Right lung (tissue), 5 donors: ENCODE measurements around the gene TEX38. TPM values are rescaled to one million over a fixed set of nuclear protein-coding genes. Genes with fewer than 3 reads are reported as not detected.
"Not testable (repeated sequence)": the region's sequence is repeated elsewhere in the genome, so short reads cannot be mapped to it uniquely, and the experiment has no call there.

Source experiments
- DNase-seq, 2 donors: peaks; one replicate each; pipeline ENCODE4 v3.0.0-alpha.2; 2013
- polyA plus RNA-seq, 5 donors: library from polyadenylated mRNA; unstranded; fragments of 120-200 nt; gene quantifications; one replicate each; pipeline versions ENCODE4 v1.2.1 to v1.2.3, GENCODE V29; 2013; ENCODE audit warnings: inconsistent platforms in 1 of 5, low replicate concordance in 1 of 5; ENCODE audit not compliant: insufficient read length in 5 of 5, insufficient read depth in 1 of 5

The TEX38 gene
- polyA plus RNA-seq, 5 donors: 0.20 to 0.86 (median 0.31) TPM

DNA sequence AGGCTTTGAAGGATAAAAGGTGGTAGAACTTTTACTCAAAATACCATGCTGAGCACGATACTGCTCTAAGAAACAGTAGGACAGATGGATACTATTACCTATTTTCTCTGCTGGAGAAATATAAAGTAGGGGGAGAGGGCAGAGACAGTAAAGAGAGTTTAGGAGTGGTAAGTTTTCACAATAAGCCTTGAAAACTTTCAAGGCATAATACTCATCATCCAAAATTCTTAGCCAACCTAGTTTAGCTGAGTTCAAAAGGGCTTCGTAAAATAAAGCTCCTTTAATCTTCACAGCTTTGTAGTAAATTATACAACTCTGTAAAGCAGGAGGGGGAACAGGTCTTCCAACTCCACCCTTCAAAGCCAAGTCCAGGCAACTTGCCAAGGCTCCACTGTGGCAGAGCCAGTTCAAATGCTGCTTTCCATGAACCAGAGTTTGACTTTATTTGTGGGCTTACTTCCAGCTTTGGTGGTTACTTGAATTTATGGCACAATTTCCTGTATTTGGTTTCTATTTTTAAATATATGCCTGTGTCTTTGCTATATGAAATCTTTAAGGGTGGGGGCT is 15.5 kb downstream of the TEX38 start:
- DNase-seq: peak; percentile 60 to 62

DNA sequence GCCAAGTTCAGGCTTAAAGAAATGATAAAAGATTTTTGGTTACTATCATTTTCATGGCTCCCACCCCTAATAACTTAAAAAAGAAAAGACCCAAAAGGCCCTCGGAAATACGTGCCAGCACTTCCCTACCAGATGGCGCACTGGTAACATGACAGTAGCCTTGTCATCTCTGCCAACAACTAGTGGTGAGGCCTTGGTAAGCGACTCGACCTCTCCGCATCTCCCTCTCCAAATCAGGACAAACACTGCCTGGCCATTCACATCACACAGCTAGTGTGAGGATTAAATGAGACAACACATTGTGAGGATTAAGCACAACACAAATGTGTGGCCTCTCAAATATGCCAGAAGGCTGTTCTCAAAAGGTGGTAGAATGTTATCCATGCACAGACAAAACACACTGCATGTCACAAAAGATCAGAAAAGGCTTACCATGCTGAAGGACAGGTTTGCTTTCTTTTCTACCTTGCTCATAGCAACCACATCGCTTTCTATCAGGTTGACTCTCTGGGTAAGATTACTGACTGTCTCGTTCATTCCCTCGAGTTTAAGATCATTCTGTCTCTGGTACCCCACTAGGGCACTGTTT is 16.4 kb downstream of the TEX38 start:
- no peak for DNase-seq

DNA sequence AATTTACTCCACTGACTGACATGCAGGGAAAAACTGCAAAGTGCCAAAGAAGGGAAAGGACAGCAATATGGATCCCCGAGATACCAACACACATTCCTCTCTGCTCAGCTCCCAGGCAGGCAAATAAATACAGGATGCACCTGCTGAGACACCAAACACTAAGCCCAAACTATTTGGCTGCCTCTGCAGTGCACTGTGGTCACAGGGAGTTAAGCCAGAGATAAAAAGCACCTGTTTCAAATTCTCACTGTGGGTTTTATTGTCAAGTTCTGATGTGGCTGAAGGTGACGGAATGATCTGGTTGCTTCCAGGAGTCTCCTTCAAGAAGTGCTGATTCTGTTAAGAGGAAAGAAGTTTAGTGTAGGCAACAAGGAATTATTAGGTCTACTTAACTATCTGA is 17.7 kb downstream of the TEX38 start:
- DNase-seq: no peak

DNA sequence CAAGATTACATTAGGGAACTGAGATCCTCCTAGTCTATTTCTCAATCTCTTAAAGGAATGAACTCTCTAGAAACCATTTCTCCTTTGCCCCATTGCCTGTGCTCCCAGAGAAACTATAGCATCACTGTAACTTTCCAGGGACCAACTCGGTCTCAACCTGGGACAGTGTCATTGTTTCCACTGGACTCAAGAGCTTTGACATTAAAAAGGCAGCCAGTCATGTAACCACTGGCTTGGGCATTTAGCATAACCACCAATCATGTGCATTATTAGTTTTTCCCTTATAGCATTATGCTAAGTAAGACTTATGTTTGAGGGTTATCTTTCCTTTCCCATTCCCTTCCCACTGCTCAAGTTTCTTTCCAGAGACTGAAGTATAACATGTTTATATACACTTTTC is 18.2 kb downstream of the TEX38 start:
- DNase-seq: no peak

DNA sequence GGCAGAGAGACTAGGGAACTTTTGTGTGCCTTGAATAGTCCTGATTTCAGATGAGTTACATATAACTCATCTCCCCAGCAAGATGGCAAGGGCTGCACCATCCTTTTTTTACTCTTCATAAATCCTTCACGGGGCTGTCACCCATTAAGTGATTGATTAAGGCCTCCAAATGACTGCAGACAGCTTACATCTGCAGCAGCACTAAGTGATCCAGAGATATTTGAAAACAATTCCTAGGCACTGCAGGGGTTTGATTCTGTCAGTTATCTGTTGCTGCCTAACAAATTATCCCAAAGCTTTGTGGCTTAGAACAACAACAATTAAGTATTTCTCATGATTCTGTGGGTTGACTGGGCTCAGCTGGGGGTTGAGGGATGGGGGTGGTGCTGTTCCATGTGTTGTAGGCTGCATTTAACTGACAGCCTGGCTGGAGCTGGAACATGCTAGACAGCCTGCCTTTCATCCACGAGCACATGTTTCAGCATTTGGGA is 19.3 kb downstream of the TEX38 start:
- no peak for DNase-seq

DNA sequence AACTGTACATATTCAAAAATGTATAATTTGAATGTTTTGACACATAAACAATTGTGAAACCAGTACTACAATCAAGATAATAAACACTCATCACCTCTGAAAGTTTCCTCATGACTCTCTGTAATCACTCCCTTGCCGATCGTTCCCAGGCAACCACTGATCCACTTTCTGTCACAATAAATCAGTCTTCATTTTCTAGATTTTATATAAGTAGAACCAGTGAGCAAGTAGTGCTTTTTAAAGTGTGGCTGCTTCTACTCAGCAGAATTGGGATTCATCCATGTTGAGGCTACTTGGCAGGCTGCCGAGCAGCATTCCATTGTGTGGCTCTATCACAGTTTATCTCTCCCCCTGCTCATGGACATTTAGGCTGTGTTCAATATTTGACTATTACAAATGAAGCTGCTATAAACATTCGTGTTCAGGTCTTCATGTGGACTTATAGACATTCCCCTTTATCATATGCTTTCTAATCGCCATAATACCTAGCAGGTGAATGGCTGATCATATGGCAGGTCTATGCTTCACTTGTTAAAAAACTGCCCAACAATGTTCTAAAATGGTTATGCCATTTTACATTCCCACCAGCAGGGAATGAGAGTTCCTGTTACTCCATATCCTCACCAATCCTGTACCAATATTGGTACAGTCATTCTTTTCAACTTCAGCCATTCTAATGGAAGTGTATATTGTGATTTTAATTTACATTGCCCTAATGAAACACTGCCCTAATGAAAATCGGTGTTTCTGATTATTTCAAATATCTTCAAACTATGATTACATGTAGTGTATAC is 20.5 kb downstream of the TEX38 start:
- DNase-seq: no peak

DNA sequence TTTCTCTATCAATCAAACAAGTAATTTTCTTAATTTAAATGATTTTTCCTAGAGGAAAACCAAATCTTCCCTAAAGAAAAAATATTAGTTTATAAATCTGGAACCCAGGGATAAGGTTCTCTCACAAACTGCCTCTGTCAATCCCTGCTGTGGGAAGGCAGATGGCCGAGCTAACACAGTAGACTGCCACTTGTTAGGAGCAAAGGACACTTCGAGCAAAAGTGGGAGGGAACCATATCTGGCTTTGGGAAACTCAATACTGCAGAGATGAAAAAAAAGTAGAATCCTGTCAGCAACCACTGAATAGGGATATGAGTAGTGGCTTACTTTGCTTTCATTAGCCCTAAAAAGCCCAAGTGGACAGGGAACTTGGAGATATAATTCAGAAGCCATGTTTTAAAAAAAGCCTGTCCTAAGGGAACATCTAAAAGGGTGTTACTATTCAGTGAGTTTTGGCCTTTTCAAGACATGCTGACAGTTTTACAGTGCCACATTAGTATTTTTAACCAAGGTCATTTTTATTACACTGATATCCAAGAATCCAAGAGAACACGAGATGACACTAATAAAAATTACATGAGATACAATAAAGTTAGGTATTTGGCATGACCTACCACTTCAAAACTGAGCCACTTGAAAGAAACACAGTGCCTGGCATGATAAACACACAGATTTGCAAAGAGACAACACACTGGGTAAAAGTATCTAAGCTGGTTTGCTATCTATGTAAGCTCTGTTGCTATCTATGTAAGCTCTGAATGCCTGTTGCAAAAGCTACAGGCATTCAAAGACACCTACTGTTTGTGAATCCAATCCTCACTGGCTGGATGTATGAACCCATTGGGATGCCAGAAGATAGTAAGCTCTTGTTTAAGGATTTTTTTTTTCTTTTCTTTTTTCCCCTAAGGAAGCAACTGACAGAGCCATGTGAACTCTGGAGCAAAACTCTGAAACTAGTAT is 21.4 kb downstream of the TEX38 start:
- no peak for DNase-seq

DNA sequence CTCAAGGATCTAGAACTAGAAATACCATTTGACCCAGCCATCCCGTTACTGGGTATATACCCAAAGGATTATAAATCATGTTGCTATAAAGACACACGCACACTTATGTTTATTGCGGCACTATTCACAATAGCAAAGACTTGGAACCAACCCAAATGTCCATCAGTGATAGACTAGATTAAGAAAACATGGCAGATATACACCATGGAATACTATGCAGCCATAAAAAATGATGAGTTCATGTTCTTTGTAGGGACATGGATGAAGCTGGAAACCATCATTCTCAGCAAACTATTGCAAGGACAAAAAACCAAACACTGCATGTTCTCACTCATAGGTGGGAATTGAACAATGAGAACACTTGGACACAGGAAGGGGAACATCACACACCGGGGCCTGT is 23.0 kb downstream of the TEX38 start:
- not testable (repeated sequence) for DNase-seq

DNA sequence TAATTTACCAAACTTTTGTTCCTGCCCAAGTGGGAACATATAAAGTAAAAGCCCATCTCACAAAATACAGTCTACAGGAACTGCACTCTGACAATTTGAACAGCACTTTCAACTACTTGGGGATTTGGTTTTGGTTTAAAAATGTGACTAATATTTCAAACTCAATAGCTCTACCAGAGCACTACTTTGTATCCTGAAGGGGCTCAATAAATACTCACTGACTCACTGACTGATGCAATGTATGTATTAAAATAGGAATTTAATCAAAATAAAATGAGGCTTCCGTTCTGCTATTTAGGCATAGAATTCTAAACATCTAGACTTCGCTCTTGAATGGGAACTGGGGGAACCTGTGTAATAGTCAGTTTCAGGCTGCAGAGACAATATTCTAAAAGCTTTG is 25.4 kb downstream of the TEX38 start:
- no peak for DNase-seq

DNA sequence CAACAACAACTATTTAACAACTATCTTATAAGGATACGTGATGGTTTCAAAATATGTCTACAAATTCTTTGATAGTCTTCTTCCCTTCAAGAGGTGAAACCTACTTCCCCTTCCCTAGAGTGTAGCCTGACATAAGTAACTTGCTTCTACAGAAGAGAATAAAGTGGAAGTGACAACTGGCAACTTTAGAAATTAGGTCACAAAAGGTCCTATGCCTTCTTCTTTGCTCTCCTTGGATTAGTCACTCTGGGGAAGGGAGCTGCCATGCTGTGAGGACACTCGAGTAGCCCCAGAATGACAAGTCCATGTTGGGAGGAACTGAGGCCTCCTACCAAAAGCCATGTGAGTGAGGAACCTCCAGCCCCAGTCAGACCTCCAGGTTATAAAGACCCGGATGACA is 28.0 kb downstream of the TEX38 start:
- DNase-seq: no peak

DNA sequence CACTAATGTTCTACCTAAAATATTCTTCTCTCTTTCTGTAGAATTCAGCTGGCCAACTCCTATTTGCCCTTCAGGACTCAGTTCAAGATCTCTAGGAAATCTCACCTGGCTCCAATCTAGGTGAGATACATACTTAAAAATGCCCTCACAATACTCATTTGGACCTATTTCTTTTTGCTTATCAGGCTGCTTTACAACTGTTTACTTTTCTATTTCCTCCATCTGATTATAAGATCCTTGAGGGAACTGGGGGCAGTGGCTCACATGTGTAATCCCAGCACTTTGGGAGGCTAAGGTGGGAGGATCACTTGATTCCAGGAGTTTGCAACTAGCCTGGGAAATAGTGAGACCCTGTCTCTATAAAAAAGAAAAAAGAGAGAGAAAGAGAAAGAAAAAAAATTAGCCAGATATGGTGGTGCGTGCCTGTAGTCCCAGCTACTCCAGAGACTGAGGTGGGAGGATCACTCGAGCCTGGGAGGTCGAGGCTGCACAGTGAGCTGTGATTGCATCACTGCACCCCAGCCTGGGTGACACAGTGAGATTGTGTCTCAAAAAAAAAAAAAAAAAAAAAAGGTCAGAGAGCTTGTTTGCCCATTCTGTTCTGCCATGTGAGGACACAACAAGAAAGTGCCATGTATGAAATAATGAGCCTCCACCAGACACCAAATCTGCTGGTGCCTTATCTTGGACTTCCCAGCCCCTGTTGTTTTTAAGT is 32.4 kb downstream of the TEX38 start:
- no peak for DNase-seq

DNA sequence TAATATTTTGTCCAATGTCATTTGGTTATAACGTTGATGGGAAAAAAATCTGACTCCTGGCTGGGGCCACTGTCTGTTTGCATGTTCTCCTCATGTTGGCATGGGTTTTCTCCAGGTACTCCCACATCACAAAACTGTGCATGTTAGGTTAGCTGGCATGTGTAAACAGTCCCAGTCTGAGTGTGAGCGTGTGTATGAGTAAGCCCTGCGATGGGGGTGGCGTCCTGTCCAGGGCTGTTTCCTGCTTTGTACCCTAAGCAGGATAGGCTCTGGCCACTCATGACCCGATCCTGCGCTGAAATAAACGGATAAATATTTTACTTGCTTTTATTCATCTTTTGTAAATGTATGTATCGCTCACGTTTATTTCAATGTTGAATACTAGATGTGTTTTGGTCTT is 33.8 kb downstream of the TEX38 start:
- no peak for DNase-seq

DNA sequence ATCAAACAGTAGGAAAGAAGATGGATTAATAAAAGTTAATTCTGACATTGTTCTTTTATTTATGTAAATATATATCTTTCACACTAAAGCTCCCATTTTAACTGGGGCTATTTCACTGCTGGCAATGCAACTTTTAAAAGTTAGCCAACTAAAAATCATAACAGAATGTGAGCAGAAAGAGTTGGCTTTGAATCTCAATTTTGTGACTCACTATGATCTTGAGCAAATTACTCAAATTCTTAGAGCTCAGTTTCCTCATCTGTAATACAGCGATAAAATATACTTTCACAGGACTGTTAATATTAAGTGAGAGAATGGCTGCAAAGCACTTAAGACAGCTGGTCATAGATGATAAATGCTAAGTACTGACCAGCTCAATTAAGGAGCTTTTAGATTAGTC is 36.5 kb downstream of the TEX38 start:
- DNase-seq: no peak

DNA sequence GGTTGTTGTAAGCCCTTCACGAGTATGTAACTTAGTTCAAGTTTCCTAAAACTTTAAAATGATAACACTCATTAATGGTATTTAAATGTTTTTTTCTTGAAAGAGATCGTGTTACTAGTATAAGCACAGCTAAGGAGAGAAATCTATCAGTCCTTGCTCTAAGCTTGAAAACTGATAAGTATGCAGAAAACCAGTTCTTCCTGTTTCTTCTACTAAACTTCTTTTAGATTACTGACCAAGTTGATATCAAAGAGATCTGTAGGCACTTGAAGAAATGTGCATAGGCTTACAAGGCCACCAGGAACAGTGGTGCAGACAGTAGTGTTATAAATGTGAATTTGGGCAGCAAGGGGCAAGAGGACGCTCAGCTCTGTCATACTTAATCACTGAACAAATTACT is 43.3 kb downstream of the TEX38 start:
- DNase-seq: no peak

DNA sequence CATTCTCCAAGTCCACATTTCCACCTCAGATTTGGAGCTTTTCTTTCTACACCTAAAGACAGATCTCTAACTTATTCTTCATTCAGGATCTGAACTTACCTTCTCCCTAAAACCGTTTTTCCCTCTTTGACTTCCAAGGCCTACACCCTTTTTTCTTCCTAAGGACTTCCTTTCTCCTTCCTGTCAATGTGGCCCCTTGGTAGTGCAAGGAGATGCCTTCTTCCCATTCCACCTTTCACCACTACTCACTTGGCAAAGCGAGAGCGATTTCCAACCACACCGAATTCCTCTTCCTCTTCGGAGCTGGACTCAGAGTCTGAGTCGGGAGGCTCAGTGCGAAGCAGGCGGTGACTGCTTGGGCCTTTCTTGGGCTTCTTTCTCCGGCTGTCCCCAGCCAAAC is 46.0 kb downstream of the TEX38 start:
- DNase-seq: no peak

DNA sequence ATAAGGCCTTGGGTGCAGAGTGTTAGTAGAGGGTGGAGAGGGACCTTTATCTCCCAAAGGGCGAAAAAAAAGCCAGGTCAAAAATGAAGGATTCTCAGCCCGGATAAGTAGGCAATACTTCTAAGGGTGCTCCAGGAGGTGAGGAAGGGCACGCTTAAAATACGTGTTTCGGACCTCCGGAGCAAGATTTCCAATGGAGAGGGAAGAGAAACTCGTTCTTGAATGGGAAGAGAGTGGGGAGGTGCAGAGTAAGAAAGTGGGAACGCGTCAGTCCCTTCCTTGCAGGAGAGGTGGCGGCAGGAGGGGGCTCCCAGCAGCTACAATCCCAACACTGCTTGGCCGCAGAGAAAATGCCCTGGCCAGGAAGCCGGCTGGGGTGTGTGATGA is 46.7 kb downstream of the TEX38 start:
- DNase-seq: no peak

DNA sequence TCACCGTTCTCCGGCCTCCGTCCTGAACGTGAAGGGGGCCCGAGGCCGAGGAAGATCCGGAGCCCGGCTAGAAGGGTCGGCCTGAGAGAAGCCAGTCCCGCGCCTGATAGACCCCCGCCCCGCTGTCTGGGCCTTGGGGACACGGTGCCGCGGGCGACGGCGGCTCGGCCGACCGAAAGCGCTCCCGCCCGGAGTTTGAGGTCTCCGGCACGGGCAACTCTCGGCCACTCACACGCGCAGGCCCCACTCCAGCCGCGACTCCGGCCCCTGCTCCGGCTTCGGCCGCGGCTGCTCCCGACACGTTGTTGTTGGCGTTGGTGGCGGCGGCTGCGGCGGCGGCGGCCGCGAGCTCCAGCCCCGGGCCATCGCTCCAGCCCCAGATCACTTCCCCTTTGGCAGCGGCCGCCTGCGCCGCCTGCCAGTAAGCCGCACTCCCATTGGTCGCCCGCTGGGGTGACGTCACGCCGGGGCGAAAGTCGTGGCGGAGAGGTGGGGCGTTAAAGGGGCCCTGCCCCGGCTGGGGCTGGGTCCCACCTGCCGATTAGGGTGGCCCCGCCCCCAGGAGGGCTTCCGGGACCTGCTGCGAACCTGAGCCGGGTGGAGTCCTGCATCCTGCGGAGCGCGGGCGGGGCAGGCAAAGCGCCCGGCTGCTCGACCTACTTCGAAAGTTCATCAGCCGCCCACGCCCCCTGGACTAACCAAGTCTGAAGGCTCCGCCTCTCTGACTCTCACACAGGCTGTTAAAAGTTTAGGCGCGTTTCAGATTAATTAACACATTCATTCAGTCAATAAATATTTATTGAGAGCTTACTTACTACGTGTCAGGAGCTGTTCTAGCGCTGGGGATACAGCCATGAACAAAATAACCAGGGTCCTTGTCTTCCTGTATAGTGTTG is 47.3 kb downstream of the TEX38 start, which contains the start of gene EFCAB14:
TSS of gene EFCAB14 (minus strand) at position 388 of the 896 bp plus-strand sequence. CDS start 1,027 bp downstream, outside the sequence.
- DNase-seq: peak; percentile 95 to 96

DNA sequence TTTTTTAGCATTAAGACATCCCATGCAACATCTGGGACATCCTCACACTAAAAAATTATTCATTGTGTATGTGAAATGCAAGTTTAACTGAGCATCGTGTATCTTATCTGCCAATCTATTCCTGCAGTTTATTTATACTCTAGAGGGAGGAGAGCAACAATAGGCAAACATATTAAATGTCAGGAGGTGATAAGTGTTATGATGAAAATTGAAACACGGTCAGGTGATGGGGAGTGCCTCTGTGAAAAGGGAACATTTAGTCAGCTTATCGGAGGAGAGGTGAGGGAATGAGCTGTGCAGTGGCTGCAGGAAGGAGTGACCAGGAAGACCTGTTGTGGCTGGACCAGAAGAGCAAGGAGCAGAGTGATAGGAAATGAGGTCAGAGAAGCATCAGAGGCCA is 48.0 kb downstream of the TEX38 start:
- no peak for DNase-seq

DNA sequence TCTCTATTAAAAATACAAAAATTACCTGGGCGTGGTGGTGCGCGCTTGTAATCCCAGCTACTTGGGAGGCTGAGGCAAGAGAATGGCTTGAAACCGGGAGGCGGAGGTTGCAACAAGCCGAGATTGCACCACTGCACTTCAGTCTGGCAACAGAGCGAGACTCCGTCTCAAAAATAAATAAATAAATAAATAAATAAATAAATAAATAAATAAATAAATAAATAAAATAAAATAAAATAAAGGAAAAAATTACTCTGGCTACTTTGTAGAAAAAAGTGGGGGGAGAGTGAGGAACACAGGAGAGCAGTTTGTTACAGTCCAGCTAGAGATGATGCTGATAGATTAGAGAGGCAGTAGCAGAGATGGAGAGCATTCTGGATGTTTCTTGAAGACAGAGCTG is 48.7 kb downstream of the TEX38 start:
- not testable (repeated sequence) for DNase-seq

DNA sequence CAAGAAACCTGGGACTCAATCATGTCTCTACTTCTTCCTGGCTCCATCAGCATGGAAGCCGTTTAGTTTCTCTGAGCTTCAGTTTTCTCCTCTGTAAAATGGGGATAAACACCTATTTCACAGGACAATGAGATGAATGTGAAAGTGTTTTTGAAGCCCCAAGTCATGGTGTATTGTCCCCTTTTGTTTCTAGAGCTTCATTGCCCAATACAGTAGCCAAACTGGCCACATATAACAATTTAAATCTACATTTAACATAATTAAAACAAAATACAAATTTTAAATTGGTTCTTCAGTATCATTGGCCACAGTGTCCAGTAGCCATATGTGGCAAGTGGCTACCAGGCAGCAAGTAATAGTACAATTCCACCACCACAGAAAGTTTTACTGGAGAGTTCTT is 49.5 kb downstream of the TEX38 start:
- no peak for DNase-seq
